Activated T-helper 2 cell treated with anti-CD3 and anti-CD28 coated beads, Interferon-gamma antibody, Interleukin-2, Interleukin-4, amounts not matched to agents 10 μg/mL and 5 μg/mL and 100 μg/mL, durations not matched to agents 14 hours and 24 hours and 36 hours (primary cell): ENCODE measurements around the gene OR10R2. TPM values are rescaled to one million over a fixed set of nuclear protein-coding genes. Genes with fewer than 3 reads are reported as not detected.
"Not testable (repeated sequence)": the region's sequence is repeated elsewhere in the genome, so short reads cannot be mapped to it uniquely, and the experiment has no call there.

Experiments used
- DNase-seq: peaks from one replicate; pipeline ENCODE4 v3.0.0; 2021; ENCODE audit warnings: low spot score
- H3K27ac Mint-ChIP-seq: one replicate; pipeline ENCODE4 v1.8.0; 2021; ENCODE audit warnings: mixed read lengths
- H3K27me3 Mint-ChIP-seq: one replicate; pipeline ENCODE4 v1.8.0; 2021; ENCODE audit warnings: low read depth, mixed read lengths
- H3K36me3 Mint-ChIP-seq: one replicate; pipeline ENCODE4 v1.8.0; 2021; ENCODE audit warnings: low read depth, mixed read lengths
- H3K4me1 Mint-ChIP-seq: one replicate; pipeline ENCODE4 v1.8.0; 2021; ENCODE audit warnings: low read depth, mixed read lengths
- H3K4me3 Mint-ChIP-seq: one replicate; pipeline ENCODE4 v1.8.0; 2021; ENCODE audit warnings: low read depth, mild to moderate bottlenecking, moderate library complexity, mixed read lengths
- H3K9me3 Mint-ChIP-seq: one replicate; pipeline ENCODE4 v1.8.0; 2021; ENCODE audit warnings: mixed read lengths
- intact Hi-C: fragments of 100-400 bp; cut with micrococcal nuclease; formaldehyde crosslinking; loops from one replicate; pipeline ENCODE4 v1.15.1; 2023
- total RNA-seq: library from RNA; stranded (reverse); gene quantifications from 2 replicates; pipeline ENCODE4 v1.2.3, GENCODE V29; 2022

The OR10R2 gene, protein sequence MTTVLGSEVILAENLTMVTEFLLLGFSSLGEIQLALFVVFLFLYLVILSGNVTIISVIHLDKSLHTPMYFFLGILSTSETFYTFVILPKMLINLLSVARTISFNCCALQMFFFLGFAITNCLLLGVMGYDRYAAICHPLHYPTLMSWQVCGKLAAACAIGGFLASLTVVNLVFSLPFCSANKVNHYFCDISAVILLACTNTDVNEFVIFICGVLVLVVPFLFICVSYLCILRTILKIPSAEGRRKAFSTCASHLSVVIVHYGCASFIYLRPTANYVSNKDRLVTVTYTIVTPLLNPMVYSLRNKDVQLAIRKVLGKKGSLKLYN
- total RNA-seq: not detected in 2 replicates

DNA sequence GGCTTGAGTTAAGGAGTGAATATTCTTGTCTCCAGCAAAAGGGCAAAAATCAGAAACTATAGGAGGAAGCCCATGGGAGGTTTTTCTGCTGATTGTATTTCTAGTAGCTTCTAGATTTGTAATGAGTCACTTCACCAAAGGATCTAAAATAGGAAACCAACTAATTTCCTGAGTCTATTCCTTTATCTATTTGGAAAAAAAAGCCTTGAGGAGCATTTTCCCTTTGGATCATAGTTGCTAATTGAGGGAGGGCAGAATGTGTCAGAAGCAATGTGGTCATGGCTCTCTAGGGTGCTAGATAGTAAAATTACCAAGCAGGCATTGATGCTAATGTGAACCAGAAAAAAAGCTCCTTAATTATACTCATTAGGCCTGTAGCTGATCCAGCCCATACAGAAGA is at the start of gene OR10R2:
TSS of gene OR10R2 (plus strand) at position 301 of the 400 bp plus-strand sequence. CDS start 106 bp downstream, outside the sequence.
- Mint-ChIP-seq H3K9me3 (no peaks in the 10 kb centered on the region), H3K36me3 (no peaks in the 10 kb centered on the region), H3K4me3 (no peak within 1 kb of the TSS), H3K27me3 (no peaks in the 10 kb centered on the region), H3K27ac (no peak within 1 kb of the TSS), H3K4me1 (no peaks in the 10 kb centered on the region)
- DNase-seq: no peak
- intact Hi-C loops: no loop called here

DNA sequence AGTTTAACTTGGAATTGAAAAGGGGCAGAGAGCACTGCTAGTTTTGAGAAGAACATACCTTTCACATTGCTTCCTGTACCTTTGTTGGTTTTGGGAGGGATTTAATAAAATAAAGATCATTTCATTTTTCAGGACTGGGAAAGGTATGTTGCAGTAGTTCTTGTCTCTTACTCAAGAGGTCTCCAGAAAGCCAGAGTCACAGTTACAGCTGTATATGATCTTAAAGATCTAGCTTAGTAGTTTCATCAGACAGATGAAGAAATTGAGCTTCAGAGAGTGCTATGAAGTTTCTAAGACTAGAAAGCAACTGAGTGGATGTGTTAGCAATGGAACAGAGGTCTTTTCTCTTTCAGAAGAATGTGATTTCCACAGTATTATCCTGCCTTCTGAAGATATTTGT is 47.0 kb upstream of the OR10R2 start:
- DNase-seq: no peak
- Mint-ChIP-seq H3K27me3 (no peaks in the 10 kb centered on the region), H3K4me3 (no peak overlapping the region), H3K36me3 (no peaks in the 10 kb centered on the region), H3K4me1 (no peaks in the 10 kb centered on the region), H3K27ac (no peak overlapping the region), H3K9me3 (no peaks in the 10 kb centered on the region)
- intact Hi-C loops: no loop called here

DNA sequence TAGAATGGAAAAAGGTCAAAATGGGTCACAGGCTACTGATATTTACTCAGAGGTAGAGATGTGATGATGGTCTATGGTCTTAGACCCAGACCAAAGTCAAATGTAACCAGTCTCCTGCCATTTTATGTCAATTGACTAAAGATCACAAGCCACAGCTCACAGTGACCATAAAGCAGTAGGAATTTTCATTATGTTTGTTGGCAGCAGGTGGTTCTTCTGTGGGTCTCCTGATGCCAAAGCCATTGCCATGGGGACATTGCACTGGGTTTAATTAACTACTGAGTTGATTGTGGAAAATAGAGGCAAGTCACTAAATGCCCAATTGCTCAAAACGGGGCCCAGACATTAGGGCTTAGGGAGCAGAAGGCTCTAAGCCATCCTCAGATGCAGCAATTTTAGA is 45.9 kb upstream of the OR10R2 start, which contains the start of gene OR10K2:
TSS of gene OR10K2 (minus strand) at position 101 of the 400 bp plus-strand sequence. CDS start 5,371 bp downstream, outside the sequence.
- intact Hi-C loops: no loop called here
- Mint-ChIP-seq H3K27me3 (no peaks in the 10 kb centered on the region), H3K4me1 (no peaks in the 10 kb centered on the region), H3K27ac (no peak within 1 kb of the TSS), H3K9me3 (no peaks in the 10 kb centered on the region), H3K36me3 (no peaks in the 10 kb centered on the region), H3K4me3 (no peak within 1 kb of the TSS)
- DNase-seq: no peak

DNA sequence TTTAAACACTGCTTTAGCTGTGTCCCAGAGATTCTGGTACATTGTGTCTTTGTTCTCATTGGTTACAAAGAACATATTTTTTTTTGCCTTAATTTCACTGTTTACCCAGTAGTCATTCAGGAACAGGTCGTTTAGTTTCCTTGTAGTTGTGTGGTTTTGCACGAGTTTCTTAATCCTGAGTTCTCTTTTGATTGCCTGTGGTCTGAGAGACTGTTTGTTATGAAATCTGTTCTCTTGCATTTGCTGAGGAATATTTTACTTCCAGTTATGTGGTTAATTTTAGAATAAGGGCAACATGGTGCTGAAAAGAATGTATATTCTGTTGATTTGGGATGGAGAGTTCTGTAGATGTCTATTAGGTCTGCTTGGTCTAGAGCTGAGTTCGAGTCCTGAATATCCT is 41.9 kb upstream of the OR10R2 start:
- H3K4me3 Mint-ChIP-seq, H3K27ac Mint-ChIP-seq, H3K9me3 Mint-ChIP-seq, DNase-seq, H3K36me3 Mint-ChIP-seq, H3K4me1 Mint-ChIP-seq, intact Hi-C loops, H3K27me3 Mint-ChIP-seq: not testable (repeated sequence)

DNA sequence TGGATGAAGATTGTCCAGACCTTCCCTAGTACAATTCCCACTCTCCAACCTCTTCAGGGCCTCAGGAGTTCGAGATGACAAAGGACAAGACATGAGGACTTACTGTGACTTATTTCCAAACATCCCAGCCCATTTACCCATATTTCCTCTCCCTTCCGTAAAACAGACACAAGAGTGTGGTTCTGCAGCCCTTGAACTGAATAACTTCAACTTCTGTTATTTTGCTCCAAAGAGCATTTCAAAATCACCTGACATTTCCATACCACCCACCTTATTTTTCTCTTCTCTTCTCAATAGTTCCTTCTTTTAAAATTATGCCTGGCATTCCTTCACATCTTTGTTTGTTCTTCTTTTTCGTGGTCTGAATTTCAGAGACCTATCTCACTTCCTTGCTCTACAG is 37.3 kb upstream of the OR10R2 start:
- Mint-ChIP-seq H3K4me3 (no peak overlapping the region), H3K36me3 (no peaks in the 10 kb centered on the region), H3K4me1 (no peaks in the 10 kb centered on the region), H3K27ac (no peak overlapping the region), H3K9me3 (no peaks in the 10 kb centered on the region), H3K27me3 (no peaks in the 10 kb centered on the region)
- DNase-seq: no peak
- intact Hi-C loops: no loop called here

DNA sequence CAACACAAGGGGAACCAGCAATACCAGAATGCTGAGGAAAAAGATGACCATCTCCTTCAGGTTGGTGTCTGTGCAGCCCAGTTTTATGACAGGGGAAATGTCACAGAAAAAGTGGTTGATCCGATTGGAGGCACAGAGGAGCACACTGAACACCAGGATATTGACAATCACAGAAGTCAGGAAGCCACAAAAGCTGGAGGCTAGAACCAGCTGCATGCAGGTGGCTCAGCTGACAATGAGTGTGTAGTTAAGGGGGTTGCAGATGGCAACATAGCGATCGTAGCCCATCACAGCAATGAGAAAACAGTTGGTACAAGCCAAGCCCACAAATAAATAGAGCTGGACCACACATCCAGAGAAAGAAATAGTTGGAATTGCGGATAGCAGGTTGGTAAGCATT is 26.6 kb upstream of the OR10R2 start:
- Mint-ChIP-seq H3K27me3 (peaks cover 3% of the 10 kb centered on the region), H3K27ac (no peak overlapping the region), H3K4me3 (no peak overlapping the region), H3K36me3 (no peaks in the 10 kb centered on the region), H3K9me3 (no peaks in the 10 kb centered on the region), H3K4me1 (no peaks in the 10 kb centered on the region)
- intact Hi-C loops: no loop called here
- DNase-seq: no peak

DNA sequence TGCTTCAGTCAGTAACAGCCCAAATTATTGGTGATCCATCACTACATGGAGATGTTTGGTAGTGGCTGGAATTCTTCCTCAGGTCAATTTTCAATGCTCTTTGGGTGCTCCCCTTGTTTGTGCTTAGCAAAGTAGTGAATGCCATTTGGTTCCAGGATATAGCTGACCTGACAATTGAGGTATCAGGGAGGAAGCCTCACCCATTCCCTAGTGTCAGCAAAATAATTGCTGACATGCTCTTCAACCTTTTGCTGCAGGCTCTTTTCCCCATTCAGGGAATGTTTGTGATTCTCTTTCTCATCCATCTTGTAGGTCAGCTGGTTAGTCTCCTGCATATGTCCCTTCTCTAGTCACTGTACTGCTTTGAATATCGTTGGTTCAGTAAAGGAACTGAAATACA is 17.5 kb upstream of the OR10R2 start:
- H3K36me3 Mint-ChIP-seq: no peaks in the 10 kb centered on the region
- no peaks in the 10 kb centered on the region for H3K9me3 Mint-ChIP-seq
- DNase-seq: no peak
- intact Hi-C loops: no loop called here
- peaks cover 7% of the 10 kb centered on the region for H3K27me3 Mint-ChIP-seq
- H3K4me1 Mint-ChIP-seq: no peaks in the 10 kb centered on the region
- H3K4me3 Mint-ChIP-seq: no peak overlapping the region
- H3K27ac Mint-ChIP-seq: no peak overlapping the region

DNA sequence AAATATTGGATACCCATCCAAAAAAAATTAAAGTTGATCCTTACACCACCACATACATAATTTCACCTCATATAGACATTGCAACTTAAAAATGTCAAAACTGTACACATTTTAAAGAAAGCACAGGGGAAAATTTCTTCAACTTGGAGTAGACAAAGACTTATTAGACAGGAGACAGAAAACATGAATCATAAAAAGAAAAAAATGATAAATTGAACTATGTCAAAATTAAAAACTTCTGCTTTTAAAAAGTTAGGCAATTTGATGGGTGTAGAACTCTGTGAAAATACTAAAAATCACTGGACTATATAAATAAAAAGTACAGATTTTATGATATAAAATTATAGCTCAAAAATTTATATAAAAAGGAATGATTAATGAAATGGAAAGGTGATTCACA is 14.8 kb upstream of the OR10R2 start:
- H3K36me3 Mint-ChIP-seq: no peaks in the 10 kb centered on the region
- H3K9me3 Mint-ChIP-seq: no peaks in the 10 kb centered on the region
- intact Hi-C loops: no loop called here
- peaks cover 7% of the 10 kb centered on the region for H3K27me3 Mint-ChIP-seq
- H3K27ac Mint-ChIP-seq: no peak overlapping the region
- DNase-seq: no peak
- H3K4me1 Mint-ChIP-seq: no peaks in the 10 kb centered on the region
- H3K4me3 Mint-ChIP-seq: no peak overlapping the region

DNA sequence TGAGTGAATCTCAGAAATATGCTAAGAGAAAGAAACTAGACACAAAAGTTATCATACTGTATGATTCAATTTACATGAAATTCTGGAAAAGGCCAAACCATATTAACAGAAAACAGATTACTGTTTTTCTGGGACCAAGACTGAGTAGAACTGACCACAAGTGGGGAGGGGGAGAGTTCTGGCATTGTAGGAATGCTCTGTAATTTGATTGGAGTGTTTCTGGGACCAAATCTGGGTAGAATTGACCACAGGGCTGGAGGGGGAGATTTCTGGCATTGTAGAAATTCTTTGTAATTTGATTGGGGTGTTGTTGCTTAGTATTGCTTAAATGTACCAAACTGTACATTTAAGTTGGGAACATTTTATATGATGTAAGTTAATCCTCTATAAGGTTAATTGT is 13.8 kb upstream of the OR10R2 start:
- peaks cover 7% of the 10 kb centered on the region for H3K27me3 Mint-ChIP-seq

DNA sequence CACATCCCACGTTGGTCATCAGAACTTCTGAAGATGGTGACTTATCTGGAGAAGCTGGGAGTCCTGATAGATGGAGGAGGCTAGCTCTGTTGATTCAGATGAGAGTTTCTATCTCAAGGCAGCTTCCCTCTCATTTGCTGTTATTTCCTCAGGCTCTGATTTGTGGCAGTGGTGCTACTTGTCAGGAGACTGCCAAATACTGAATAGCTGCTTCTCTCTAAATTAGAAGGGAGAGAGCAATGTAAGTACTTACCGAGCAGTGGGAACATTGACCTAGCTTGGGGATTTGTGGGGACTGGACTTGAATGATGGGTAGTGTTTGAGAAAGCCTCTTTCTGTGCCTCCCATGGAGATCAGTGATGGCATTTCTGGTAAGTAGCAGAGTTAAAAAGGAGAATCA is 10.5 kb upstream of the OR10R2 start, which contains the start of gene OR10K1:
TSS of gene OR10K1 (plus strand) at position 301 of the 400 bp plus-strand sequence. CDS start 3,728 bp downstream, outside the sequence.
- H3K4me1 Mint-ChIP-seq: no peaks in the 10 kb centered on the region
- no peak within 1 kb of the TSS for H3K4me3 Mint-ChIP-seq
- H3K27me3 Mint-ChIP-seq: peaks cover 3% of the 10 kb centered on the region
- H3K36me3 Mint-ChIP-seq: no peaks in the 10 kb centered on the region
- intact Hi-C loops: no loop called here
- DNase-seq: no peak
- H3K9me3 Mint-ChIP-seq: no peaks in the 10 kb centered on the region
- no peak within 1 kb of the TSS for H3K27ac Mint-ChIP-seq

More for the DNA sequence above, 13.8 kb upstream of the OR10R2 start:
- no peak for DNase-seq
- Mint-ChIP-seq H3K4me3 (no peak overlapping the region), H3K4me1 (no peaks in the 10 kb centered on the region), H3K9me3 (no peaks in the 10 kb centered on the region), H3K36me3 (no peaks in the 10 kb centered on the region), H3K27ac (no peak overlapping the region)
- intact Hi-C loops: no loop called here

DNA sequence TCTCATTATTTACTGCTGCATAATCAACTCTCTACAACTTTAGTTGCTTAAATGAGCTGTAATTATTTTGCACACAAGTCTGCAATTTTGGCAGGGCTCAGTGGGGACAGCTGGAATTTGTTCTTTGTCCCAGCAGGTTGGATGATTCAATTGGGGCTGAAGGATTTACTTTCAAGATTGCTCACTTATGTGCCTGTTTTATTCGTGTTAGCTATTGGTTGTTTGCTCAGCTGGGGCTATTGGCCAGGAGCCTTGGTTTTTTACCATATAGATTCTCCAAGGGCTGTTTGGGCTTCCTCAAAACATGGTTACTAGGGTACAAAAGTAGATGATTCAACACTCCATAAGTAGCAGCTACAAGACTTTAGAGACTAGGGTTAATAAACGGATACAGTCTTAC is 13.4 kb downstream of the OR10R2 start:
- no peak for DNase-seq
- Mint-ChIP-seq H3K36me3 (no peaks in the 10 kb centered on the region), H3K4me3 (no peak overlapping the region), H3K4me1 (no peaks in the 10 kb centered on the region), H3K9me3 (no peaks in the 10 kb centered on the region), H3K27me3 (peaks cover 6% of the 10 kb centered on the region), H3K27ac (no peak overlapping the region)
- intact Hi-C loops: no loop called here

DNA sequence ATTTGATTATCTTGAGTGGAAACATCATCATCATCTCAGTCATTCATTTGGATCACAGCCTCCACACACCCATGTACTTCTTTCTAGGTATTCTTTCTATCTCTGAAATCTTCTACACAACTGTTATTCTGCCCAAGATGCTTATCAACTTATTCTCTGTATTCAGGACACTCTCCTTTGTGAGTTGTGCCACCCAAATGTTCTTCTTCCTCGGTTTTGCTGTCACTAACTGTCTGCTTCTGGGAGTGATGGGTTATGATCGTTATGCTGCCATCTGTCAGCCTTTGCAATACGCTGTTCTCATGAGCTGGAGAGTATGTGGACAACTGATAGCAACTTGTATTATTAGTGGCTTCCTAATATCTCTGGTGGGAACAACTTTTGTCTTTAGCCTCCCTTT is 19.3 kb downstream of the OR10R2 start:
- H3K4me1 Mint-ChIP-seq: no peaks in the 10 kb centered on the region
- no peak overlapping the region for H3K4me3 Mint-ChIP-seq
- H3K27ac Mint-ChIP-seq: no peak overlapping the region
- no peak for DNase-seq
- no peaks in the 10 kb centered on the region for H3K9me3 Mint-ChIP-seq
- H3K36me3 Mint-ChIP-seq: no peaks in the 10 kb centered on the region
- intact Hi-C loops: loop anchor here (10.0 kb wide), 1 partner anchor 287 kb away; no protein-coding TSS in a partner anchor
- H3K27me3 Mint-ChIP-seq: peaks cover 14% of the 10 kb centered on the region

DNA sequence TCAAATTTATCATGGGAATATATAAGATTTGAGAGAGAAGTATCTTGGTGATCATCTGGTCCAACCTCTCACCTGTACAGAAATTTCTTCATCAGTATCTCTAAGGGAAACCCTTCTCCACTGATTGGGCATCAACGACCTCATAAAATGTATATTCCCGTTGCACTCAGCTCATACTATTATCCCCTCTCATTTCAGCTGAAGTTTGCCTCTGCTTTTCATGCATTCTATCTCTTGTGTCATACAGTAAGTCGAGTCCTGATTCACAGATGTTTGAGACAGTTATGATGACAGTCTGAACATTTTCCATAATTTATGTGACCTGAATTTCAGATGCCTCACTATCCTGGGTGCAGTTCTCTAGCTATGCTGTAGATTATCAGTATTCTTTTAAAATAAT is 21.0 kb downstream of the OR10R2 start:
- no peaks in the 10 kb centered on the region for H3K4me1 Mint-ChIP-seq
- intact Hi-C loops: loop anchor here (10.0 kb wide), 1 partner anchor 288 kb away; no protein-coding TSS in a partner anchor
- no peak for DNase-seq

More for the DNA sequence above, 21.0 kb downstream of the OR10R2 start:
- H3K36me3 Mint-ChIP-seq: no peaks in the 10 kb centered on the region
- no peaks in the 10 kb centered on the region for H3K9me3 Mint-ChIP-seq
- no peak overlapping the region for H3K27ac Mint-ChIP-seq
- H3K4me3 Mint-ChIP-seq: no peak overlapping the region
- H3K27me3 Mint-ChIP-seq: peaks cover 11% of the 10 kb centered on the region
